ENCODE measurements around the gene PJVK.
"Not testable (repeated sequence)": the region's sequence is repeated elsewhere in the genome, so short reads cannot be mapped to it uniquely, and the experiment has no call there.

PJVK gene

DNA sequence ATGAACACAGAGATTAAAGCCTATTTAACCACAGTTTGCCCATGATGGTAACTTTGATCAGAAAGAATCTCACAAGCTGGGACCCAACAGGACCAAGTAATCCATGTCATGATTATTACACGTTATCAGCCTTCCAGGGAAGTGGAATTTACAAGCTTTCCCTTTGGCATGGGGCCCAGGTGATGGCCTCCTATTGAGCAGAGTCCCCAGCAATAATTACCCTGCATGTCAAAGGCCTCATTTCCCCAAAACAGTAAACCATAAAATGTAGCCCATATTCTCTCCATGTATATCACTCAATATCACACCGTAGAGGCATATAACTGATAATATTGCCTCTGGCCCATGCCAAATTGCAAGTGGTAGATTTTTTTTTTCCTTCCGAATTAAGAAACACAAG, 39.1 kb upstream of the PJVK start:
- Histone ChIP-seq H3K4me3 (no peak overlapping the region), H3K27me3 (no peaks in the 10 kb centered on the region), H3K27ac (no peak overlapping the region), H3K36me3 (no peaks in the 10 kb centered on the region), H3K4me1 (peaks cover 0 to 11% (median 5%) of the 10 kb centered on the region in 4 donors), H3K9me3 (no peaks in the 10 kb centered on the region)
- no peak for DNase-seq
- intact Hi-C loops (cut with DNase I; ENCODE audit: low total_unique reads) = loop anchor here (10.0 kb wide), 1 partner anchor 277 kb away; no protein-coding TSS in a partner anchor
- TF ChIP-seq, protein P1, sequence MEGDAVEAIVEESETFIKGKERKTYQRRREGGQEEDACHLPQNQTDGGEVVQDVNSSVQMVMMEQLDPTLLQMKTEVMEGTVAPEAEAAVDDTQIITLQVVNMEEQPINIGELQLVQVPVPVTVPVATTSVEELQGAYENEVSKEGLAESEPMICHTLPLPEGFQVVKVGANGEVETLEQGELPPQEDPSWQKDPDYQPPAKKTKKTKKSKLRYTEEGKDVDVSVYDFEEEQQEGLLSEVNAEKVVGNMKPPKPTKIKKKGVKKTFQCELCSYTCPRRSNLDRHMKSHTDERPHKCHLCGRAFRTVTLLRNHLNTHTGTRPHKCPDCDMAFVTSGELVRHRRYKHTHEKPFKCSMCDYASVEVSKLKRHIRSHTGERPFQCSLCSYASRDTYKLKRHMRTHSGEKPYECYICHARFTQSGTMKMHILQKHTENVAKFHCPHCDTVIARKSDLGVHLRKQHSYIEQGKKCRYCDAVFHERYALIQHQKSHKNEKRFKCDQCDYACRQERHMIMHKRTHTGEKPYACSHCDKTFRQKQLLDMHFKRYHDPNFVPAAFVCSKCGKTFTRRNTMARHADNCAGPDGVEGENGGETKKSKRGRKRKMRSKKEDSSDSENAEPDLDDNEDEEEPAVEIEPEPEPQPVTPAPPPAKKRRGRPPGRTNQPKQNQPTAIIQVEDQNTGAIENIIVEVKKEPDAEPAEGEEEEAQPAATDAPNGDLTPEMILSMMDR (IDR thresholded peaks at IDR 0.05) = no peak

DNA sequence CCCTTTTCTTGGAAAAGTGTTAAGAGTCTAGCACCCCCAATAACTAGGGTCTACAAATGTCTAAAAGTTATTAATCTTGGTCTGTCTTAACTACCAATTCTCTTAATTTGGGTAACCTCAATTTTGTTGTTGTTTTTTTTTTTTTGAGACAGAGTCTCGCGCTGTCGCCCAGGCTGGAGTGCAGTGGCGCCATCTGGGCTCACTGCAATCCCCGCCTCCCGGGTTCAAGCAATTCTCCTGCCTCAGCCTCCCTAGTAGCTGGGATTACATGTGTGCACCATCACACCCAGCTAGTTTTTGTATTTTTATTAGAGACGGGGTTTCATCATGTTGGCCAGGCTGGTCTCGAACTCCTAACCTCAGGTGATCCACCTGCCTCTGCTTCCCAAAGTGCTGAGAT, 38.7 kb upstream of the PJVK start:
- H3K27ac ChIP-seq, H3K27me3 ChIP-seq, DNase-seq, H3K9me3 ChIP-seq, H3K4me3 ChIP-seq, H3K36me3 ChIP-seq: not testable (repeated sequence)
- H3K4me1 ChIP-seq = peaks cover 0 to 11% (median 5%) of the 10 kb centered on the region in 4 donors
- intact Hi-C loops (cut with DNase I; ENCODE audit: low total_unique reads) = loop anchor here (10.0 kb wide), 1 partner anchor 278 kb away; no protein-coding TSS in a partner anchor

DNA sequence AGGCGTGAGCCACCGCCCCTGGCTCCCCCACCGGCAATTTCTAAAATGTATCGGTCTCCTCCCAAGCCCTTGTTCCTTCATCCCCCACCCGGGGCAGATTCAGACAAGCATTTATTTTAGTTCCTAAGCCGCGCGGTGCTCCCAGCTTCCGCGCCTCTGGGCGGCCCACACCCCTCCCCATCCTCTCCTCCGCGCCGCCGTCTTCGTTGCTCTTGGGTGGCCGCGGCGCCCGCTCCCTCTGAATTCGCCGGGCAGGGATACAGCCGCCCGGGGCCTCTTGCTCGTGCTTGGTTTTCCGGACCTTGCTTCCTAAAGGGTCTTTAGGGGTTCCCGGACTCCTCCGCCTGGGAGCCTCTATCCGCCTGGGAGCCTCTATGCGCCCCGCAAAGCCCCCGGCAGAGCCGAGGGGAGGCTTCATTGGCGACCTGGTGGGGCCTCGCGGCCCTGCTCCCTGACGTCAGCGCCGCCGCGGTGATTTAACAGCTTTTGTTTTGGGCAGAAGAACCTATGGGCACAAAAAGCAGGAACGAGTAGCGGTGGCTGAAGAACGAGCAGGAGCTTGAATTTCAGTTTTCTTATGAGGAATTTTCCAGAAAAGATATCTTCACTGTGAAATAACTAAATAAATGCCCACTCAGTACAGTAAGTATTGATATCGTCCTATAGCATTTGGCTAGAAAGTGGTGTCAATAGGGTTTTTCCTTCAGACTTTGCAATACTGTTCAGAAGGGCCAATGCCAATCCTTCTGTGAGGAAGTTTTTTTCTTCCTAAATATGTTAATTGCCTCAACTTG, 37.5 kb upstream of the PJVK start:
- Histone ChIP-seq H3K4me3 (peak overlapping the region; percentile 58 to 66), H3K9me3 (no peaks in the 10 kb centered on the region), H3K27ac (peak overlapping the region; percentile 88 to 94), H3K4me1 (peaks cover 0 to 11% (median 5%) of the 10 kb centered on the region in 4 donors), H3K27me3 (no peaks in the 10 kb centered on the region), H3K36me3 (no peaks in the 10 kb centered on the region)
- intact Hi-C loops (cut with DNase I; ENCODE audit: low total_unique reads) = loop anchor here (10.0 kb wide), 1 partner anchor 279 kb away; no protein-coding TSS in a partner anchor
- TF ChIP-seq, protein P1 (IDR thresholded peaks at IDR 0.05) = peak; percentile 7 to 27
- peak; percentile 76 to 84 for DNase-seq

DNA sequence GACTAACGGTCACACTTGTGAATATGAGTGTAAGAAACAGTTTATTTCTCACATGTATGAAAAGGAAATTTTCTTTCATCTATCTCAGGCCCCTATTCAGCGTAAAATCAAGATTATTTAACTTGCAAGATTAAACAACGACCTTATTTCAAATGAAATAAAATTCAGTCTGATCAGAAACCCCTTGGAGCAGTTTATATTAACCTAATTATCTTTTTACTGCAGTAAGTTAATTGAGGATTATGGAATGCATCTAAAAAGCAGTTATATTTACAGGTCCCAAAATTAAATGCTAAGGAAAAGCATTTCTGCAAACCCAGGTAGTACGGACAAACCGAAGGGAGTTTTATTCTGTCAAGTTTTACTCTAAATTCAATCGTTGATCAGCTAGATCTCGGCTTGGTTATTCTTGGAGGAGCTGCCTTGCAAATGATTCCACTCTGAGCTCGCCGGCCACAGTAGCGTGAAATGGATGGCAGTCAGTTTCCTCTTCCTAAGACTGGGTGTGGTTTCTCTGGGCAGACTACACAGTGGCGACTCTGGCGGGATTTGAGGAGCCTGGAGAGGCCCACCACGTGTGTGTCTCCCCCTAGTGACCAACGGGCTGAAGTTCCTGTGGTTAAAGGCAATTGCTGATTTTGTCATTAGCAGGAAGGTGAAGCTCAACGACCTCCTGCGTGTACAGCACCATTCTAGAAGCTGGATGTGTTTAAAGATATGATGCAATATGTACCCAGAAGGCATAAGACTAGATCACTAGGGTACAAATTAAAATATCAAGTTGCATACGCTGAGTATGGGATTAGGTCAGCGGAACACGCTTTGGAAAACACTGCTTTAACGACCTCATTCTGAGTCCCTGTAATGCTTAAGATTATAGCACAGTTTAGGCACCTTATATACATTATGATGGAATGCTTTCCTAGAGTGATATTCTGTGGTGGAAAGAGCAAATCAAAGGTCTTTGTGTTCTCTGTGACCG, 36.6 kb upstream of the PJVK start:
- Histone ChIP-seq H3K27ac (peak overlapping the region; percentile 88 to 94), H3K4me3 (peak overlapping the region; percentile 58 to 66), H3K4me1 (peaks cover 0 to 11% (median 5%) of the 10 kb centered on the region in 4 donors), H3K9me3 (no peaks in the 10 kb centered on the region), H3K36me3 (no peaks in the 10 kb centered on the region), H3K27me3 (no peaks in the 10 kb centered on the region)
- intact Hi-C loops (cut with DNase I; ENCODE audit: low total_unique reads) = loop anchor here (10.0 kb wide), 1 partner anchor 280 kb away; no protein-coding TSS in a partner anchor
- DNase-seq = peak; percentile 94 to 95
- TF ChIP-seq, protein P1 (IDR thresholded peaks at IDR 0.05) = peak; percentile 86 to 87

DNA sequence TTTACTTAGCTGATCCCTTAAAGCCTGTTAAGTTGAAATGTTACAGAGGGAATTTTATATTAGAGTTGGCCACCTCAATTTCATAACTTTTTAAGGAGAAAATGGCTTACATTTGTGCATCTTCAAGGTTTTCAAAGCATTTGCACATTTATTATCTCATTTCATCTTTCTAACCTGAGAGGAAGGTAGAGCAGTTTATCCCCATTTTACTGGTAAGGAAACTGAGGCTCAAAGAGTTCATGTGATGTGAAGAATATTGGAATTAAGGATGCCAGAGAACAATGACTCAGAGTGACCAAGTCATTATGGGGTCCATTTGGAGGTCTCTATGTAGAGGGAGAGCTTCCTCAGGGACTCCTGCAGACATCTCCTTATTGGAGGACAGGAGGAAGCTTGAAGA, 35.2 kb upstream of the PJVK start:
- H3K4me3 ChIP-seq = no peak overlapping the region
- no peak overlapping the region for H3K27ac ChIP-seq
- intact Hi-C loops (cut with DNase I; ENCODE audit: low total_unique reads) = loop anchor here (10.0 kb wide), 1 partner anchor 281 kb away; no protein-coding TSS in a partner anchor
- H3K9me3 ChIP-seq = no peaks in the 10 kb centered on the region
- peaks cover 0 to 11% (median 5%) of the 10 kb centered on the region in 4 donors for H3K4me1 ChIP-seq
- TF ChIP-seq, protein P1 (IDR thresholded peaks at IDR 0.05) = no peak
- no peak for DNase-seq
- no peaks in the 10 kb centered on the region for H3K36me3 ChIP-seq
- H3K27me3 ChIP-seq = no peaks in the 10 kb centered on the region
